K562 (cell line): ENCODE results near the gene AGMO. TPM values are rescaled to one million over a fixed set of nuclear protein-coding genes. Genes with fewer than 3 reads are reported as not detected.

Experiments used
- CTBP1 ChIP-seq: fragments of 450-650 bp; IDR thresholded peaks from 2 replicates; pipeline ENCODE4 v1.6.1; 2016; ENCODE audit warnings: borderline replicate concordance
- E2F1 ChIP-seq: sonication (generic); formaldehyde crosslinking; IDR thresholded peaks from 2 replicates; pipeline ENCODE4 v1.8.1; 2023; ENCODE audit warnings: mild to moderate bottlenecking, missing genetic modification reagents, moderate library complexity
- ELK1 ChIP-seq: sonication (generic); formaldehyde crosslinking; IDR thresholded peaks from 2 replicates; pipeline ENCODE4 v1.8.1; 2022; ENCODE audit warnings: missing genetic modification reagents
- ETS2 ChIP-seq: IDR thresholded peaks from 2 replicates; pipeline ENCODE4 v1.6.1; 2016; ENCODE audit warnings: borderline replicate concordance, missing genetic modification characterization, mild to moderate bottlenecking, moderate library complexity, missing compliant biosample characterization; ENCODE audit not compliant: poor library complexity, severe bottlenecking
- HOMEZ ChIP-seq: fragments of 250-450 bp; sonication (Bioruptor Pico); IDR thresholded peaks from 2 replicates; pipeline ENCODE4 v1.4.0; 2020; ENCODE audit warnings: mild to moderate bottlenecking, moderate library complexity
- POLR2G ChIP-seq: fragments of 200-400 bp; formaldehyde crosslinking; IDR thresholded peaks from 2 replicates; pipeline ENCODE4 v1.6.1; 2017; ENCODE audit warnings: low read depth, mild to moderate bottlenecking, antibody characterized with exemption, low read length, moderate library complexity
- U2AF1 ChIP-seq: fragments of 200-400 bp; formaldehyde crosslinking; optimal IDR thresholded peaks from 2 replicates; pipeline ENCODE3; 2017; ENCODE audit warnings: mild to moderate bottlenecking, low read depth, low read length, moderate library complexity
- YBX1 ChIP-seq: fragments of 450-650 bp; IDR thresholded peaks from 2 replicates; pipeline ENCODE4 v1.7.1; 2016; ENCODE audit warnings: mild to moderate bottlenecking
- ZNF165 ChIP-seq: fragments of 250-450 bp; sonication (Bioruptor Pico); IDR thresholded peaks from 2 replicates; pipeline ENCODE4 v1.4.0; 2020; ENCODE audit warnings: borderline replicate concordance
- ZSCAN29 ChIP-seq: fragments of 450-650 bp; IDR thresholded peaks from 2 replicates; pipeline ENCODE4 v1.6.1; 2017
- polyA plus RNA-seq, 8 experiments: library from polyadenylated mRNA; depleted of rRNA in 4 of 8; stranded (reverse) in 5 of 8; unstranded in 3 of 8; fragments of >200 nt; fragmentation: Nextera tagmentation in 2 of 8; fragmentation: Illumina TruSeq in 1 of 8; extraction: Ambion mirVana in 2 of 8; extraction: Trizol in 1 of 8; gene quantifications; 2 replicates each; pipeline versions ENCODE4 v1.2.1 to v1.2.3, GENCODE V29; 2011 to 2014; ENCODE audit warnings: inconsistent platforms in 1 of 8, missing spikeins in 1 of 8
- total RNA-seq, 7 experiments: library from RNA; depleted of rRNA in 6 of 7; stranded (reverse); fragments of >200 nt in 6 of 7; fragmentation: Illumina TruSeq in 2 of 7; extraction: Trizol in 2 of 7; gene quantifications; 2 replicates each; pipeline versions ENCODE4 v1.2.1 to v1.2.3, GENCODE V29; 2011 to 2021; ENCODE audit warnings: low replicate concordance in 1 of 7

The AGMO gene
- total and polyA plus RNA-seq, 9 of the 15 experiments (the other 6 are each of a cell fraction or from before 2014, with no cell fraction given) = 0.30 to 1.4 (median 0.69) TPM; not detected in 1

GRCh38 chr7:15462721-15463389 is 99.0 kb downstream of the AGMO start (continued):
- TF ChIP-seq ZNF165 (CRISPR knock-in tag) (no peak), POLR2G (no peak), ZSCAN29 (no peak), HOMEZ (CRISPR knock-in tag) (no peak), ETS2 (tag) (no peak), U2AF1 (no peak), CTBP1 (no peak), YBX1 (no peak), E2F1 (CRISPR knock-in tag) (no peak), ELK1 (CRISPR knock-in tag) (no peak)
